BLaER1 treated with 17β-estradiol and CSF1 and Interleukin-3, amounts not matched to agents 10 nM and 100 nM (cell line): ENCODE data around the gene FZR1.
"Not testable (repeated sequence)": the region's sequence is repeated elsewhere in the genome, so short reads cannot be mapped to it uniquely, and the experiment has no call there.

Experiments
- H3K27ac ChIP-seq, 11 experiments: shearing (Covaris generic); formaldehyde crosslinking; 2 replicates each; pipeline ENCODE4 v1.8.1; 2022
- H3K27me3 ChIP-seq, 11 experiments: shearing (Covaris generic); formaldehyde crosslinking; 2 replicates each; pipeline ENCODE4 v1.8.1; 2022
- H3K36me3 ChIP-seq, 11 experiments: shearing (Covaris generic); formaldehyde crosslinking; 2 replicates each; pipeline ENCODE4 v1.8.1; 2022
- H3K4me1 ChIP-seq, 10 experiments: shearing (Covaris generic); formaldehyde crosslinking; 2 replicates each; pipeline ENCODE4 v1.8.1; 2022
- H3K4me2 ChIP-seq, 11 experiments: shearing (Covaris generic); formaldehyde crosslinking; 2 replicates each; pipeline ENCODE4 v1.8.1; 2022
- H3K4me3 ChIP-seq, 10 experiments: shearing (Covaris generic); formaldehyde crosslinking; 2 replicates each; pipeline ENCODE4 v1.8.1; 2022
- H3K9ac ChIP-seq, 11 experiments: shearing (Covaris generic); formaldehyde crosslinking; 2 replicates each; pipeline ENCODE4 v1.8.1; 2022
- H3K9me3 ChIP-seq, 11 experiments: shearing (Covaris generic); formaldehyde crosslinking; replicated peaks in 1 of 11; 2 replicates each; pipeline ENCODE4 v1.8.1; 2022
- H4K20me1 ChIP-seq, 11 experiments: shearing (Covaris generic); formaldehyde crosslinking; 2 replicates each; pipeline ENCODE4 v1.8.1; 2022
- Cebpa-rat ChIP-seq, 11 experiments: shearing (Covaris generic); IDR thresholded peaks; 2 replicates each; pipeline ENCODE4 v1.8.1; 2022

The FZR1 gene

GRCh38 chr19:3524078-3524842 lies 18.1 kb downstream of the FZR1 start:
- H3K36me3 ChIP-seq, result peaks cover 59 to 86% (median 65%) of the 10 kb centered on the region in 11 experiments
- peaks cover 68 to 99% (median 78%) of the 10 kb centered on the region in 11 experiments for H4K20me1 ChIP-seq
- no peak overlapping the region for H3K4me3 ChIP-seq
- peaks cover 19 to 52% (median 43%) of the 10 kb centered on the region in 10 experiments for H3K4me1 ChIP-seq
- H3K9ac ChIP-seq, result no peak overlapping the region
- TF ChIP-seq Cebpa-rat (IDR thresholded peaks at IDR 0.05), result no peak
- H3K27ac ChIP-seq, result no peak overlapping the region
- H3K9me3 ChIP-seq, result no peaks in the 10 kb centered on the region
- no peaks in the 10 kb centered on the region for H3K27me3 ChIP-seq
- H3K4me2 ChIP-seq, result peak overlapping the region in 2 of 11 experiments; percentile 24 to 38; a peak in 1 of 22 replicates

GRCh38 chr19:3524904-3525451 lies 18.9 kb downstream of the FZR1 start:
- Histone ChIP-seq H3K9ac (no peak overlapping the region), H3K27me3 (no peaks in the 10 kb centered on the region), H3K4me2 (peak overlapping the region in 6 of 11 experiments; percentile 16 to 44 (median 31); a peak in 9 of 22 replicates), H3K4me3 (no peak overlapping the region), H3K36me3 (peaks cover 59 to 79% (median 62%) of the 10 kb centered on the region in 11 experiments), H3K27ac (no peak overlapping the region), H3K9me3 (no peaks in the 10 kb centered on the region), H3K4me1 (peaks cover 11 to 45% (median 35%) of the 10 kb centered on the region in 10 experiments; a peak in 19 of 20 replicates), H4K20me1 (peaks cover 61 to 95% (median 71%) of the 10 kb centered on the region in 11 experiments)
- no peak for TF ChIP-seq Cebpa-rat (IDR thresholded peaks at IDR 0.05)

GRCh38 chr19:3526507-3527237 lies 20.6 kb downstream of the FZR1 start:
- Histone ChIP-seq H3K36me3 (peaks cover 71 to 79% (median 76%) of the 10 kb centered on the region in 11 experiments), H3K9ac (no peak overlapping the region), H3K27me3 (no peaks in the 10 kb centered on the region), H3K27ac (no peak overlapping the region), H4K20me1 (peaks cover 44 to 92% (median 62%) of the 10 kb centered on the region in 11 experiments), H3K4me1 (peaks cover 0 to 28% (median 18%) of the 10 kb centered on the region in 10 experiments; a peak in 13 of 20 replicates), H3K4me2 (no peak overlapping the region), H3K4me3 (no peak overlapping the region), H3K9me3 (no peaks in the 10 kb centered on the region)
- no peak for TF ChIP-seq Cebpa-rat (IDR thresholded peaks at IDR 0.05)

- Histone ChIP-seq H3K4me3 (no peak overlapping the region), H3K4me1 (peaks cover 0 to 22% (median 12%) of the 10 kb centered on the region in 10 experiments; a peak in 12 of 20 replicates), H3K36me3 (peaks cover 71 to 79% (median 76%) of the 10 kb centered on the region in 11 experiments), H3K27ac (no peak overlapping the region), H3K27me3 (no peaks in the 10 kb centered on the region), H3K9ac (no peak overlapping the region), H3K4me2 (no peak overlapping the region), H4K20me1 (peaks cover 44 to 92% (median 62%) of the 10 kb centered on the region in 11 experiments), H3K9me3 (no peaks in the 10 kb centered on the region)
- TF ChIP-seq Cebpa-rat (IDR thresholded peaks at IDR 0.05), result no peak
These were observed 21.3 kb downstream of the FZR1 start for GRCh38 chr19:3527238-3527910.

- no peak overlapping the region for H3K4me3 ChIP-seq
- no peak overlapping the region for H3K27ac ChIP-seq
- H3K27me3 ChIP-seq, result no peaks in the 10 kb centered on the region
- H4K20me1 ChIP-seq, result peaks cover 44 to 92% (median 62%) of the 10 kb centered on the region in 11 experiments
- peaks cover 71 to 79% (median 76%) of the 10 kb centered on the region in 11 experiments for H3K36me3 ChIP-seq
- TF ChIP-seq Cebpa-rat (IDR thresholded peaks at IDR 0.05), result no peak
- H3K4me2 ChIP-seq, result no peak overlapping the region
- peaks cover 0 to 22% (median 11%) of the 10 kb centered on the region in 10 experiments; a peak in 12 of 20 replicates for H3K4me1 ChIP-seq
- no peak overlapping the region for H3K9ac ChIP-seq
- no peaks in the 10 kb centered on the region for H3K9me3 ChIP-seq
These were observed 22.0 kb downstream of the FZR1 start for GRCh38 chr19:3528080-3528479.

- H3K4me3 ChIP-seq, result no peak overlapping the region
- no peak overlapping the region for H3K9ac ChIP-seq
- no peak overlapping the region for H3K4me2 ChIP-seq
- H4K20me1 ChIP-seq, result peaks cover 44 to 92% (median 62%) of the 10 kb centered on the region in 11 experiments
- no peak for TF ChIP-seq Cebpa-rat (IDR thresholded peaks at IDR 0.05)
- H3K36me3 ChIP-seq, result peaks cover 71 to 79% (median 76%) of the 10 kb centered on the region in 11 experiments
- H3K27me3 ChIP-seq, result no peaks in the 10 kb centered on the region
- peaks cover 0 to 28% (median 17%) of the 10 kb centered on the region in 10 experiments; a peak in 14 of 20 replicates for H3K4me1 ChIP-seq
- no peak overlapping the region for H3K27ac ChIP-seq
- no peaks in the 10 kb centered on the region for H3K9me3 ChIP-seq
These were observed 22.6 kb downstream of the FZR1 start for GRCh38 chr19:3528539-3529211.

GRCh38 chr19:3529299-3529698 lies 23.2 kb downstream of the FZR1 start:
- not testable (repeated sequence) for H3K4me3 ChIP-seq, H3K4me2 ChIP-seq, H3K9ac ChIP-seq, H3K27ac ChIP-seq, H3K27me3 ChIP-seq, H3K9me3 ChIP-seq
- H4K20me1 ChIP-seq, result peaks cover 44 to 92% (median 62%) of the 10 kb centered on the region in 11 experiments; a peak in 21 of 22 replicates
- peaks cover 71 to 79% (median 76%) of the 10 kb centered on the region in 11 experiments for H3K36me3 ChIP-seq
- peaks cover 0 to 32% (median 23%) of the 10 kb centered on the region in 10 experiments; a peak in 16 of 20 replicates for H3K4me1 ChIP-seq

- Histone ChIP-seq H3K9ac (no peak overlapping the region), H3K36me3 (peaks cover 68 to 81% (median 77%) of the 10 kb centered on the region in 11 experiments), H3K4me1 (peaks cover 0 to 32% (median 28%) of the 10 kb centered on the region in 10 experiments; a peak in 18 of 20 replicates), H3K4me3 (no peak overlapping the region), H3K27me3 (no peaks in the 10 kb centered on the region), H3K27ac (no peak overlapping the region), H4K20me1 (peaks cover 45 to 92% (median 63%) of the 10 kb centered on the region in 11 experiments; a peak in 21 of 22 replicates), H3K4me2 (no peak overlapping the region), H3K9me3 (no peaks in the 10 kb centered on the region)
- no peak for TF ChIP-seq Cebpa-rat (IDR thresholded peaks at IDR 0.05)
These were observed 24.3 kb downstream of the FZR1 start for GRCh38 chr19:3530389-3530788.
